ENCODE results near the gene CCER1. TPM values are rescaled to one million over a fixed set of nuclear protein-coding genes. Genes with fewer than 3 reads are reported as not detected.
A peak's percentile ranks its signal among the peaks of the same experiment; 100 is the strongest.

Gene CCER1
- total RNA-seq, 1 experiment from 2014 or later, result not detected

DNA sequence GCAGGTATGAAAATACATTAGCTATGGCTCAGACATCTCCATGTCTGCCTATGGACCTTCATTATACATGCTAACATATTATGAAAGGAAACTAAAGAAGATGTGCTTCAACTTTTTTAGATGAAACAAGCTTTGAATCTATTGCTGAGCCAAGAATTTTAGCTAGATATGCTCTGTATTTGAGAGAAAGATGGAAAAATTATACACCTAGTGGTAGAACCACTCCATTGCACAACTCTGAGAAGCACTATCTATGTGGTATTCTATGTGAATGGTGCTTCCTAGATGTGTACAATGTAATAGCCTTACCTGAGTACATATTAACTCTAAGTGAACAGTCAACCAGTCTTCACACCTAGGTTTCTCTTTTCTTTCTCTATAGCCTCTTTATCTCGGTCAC is 32.5 kb upstream of the CCER1 start:
- H3K4ac ChIP-seq (ENCODE audit: low read depth, low read length), result no peak overlapping the region
- no peak overlapping the region for H3K27ac Mint-ChIP-seq
- no peak overlapping the region for H2BK120ac ChIP-seq (ENCODE audit: low read depth, low read length, poor library complexity, severe bottlenecking)
- no peaks in the 10 kb centered on the region; the same call in 1 of the 2 replicates for H3K4me1 ChIP-seq (ENCODE audit: insufficient read depth, low read length)
- TF ChIP-seq, protein P1, sequence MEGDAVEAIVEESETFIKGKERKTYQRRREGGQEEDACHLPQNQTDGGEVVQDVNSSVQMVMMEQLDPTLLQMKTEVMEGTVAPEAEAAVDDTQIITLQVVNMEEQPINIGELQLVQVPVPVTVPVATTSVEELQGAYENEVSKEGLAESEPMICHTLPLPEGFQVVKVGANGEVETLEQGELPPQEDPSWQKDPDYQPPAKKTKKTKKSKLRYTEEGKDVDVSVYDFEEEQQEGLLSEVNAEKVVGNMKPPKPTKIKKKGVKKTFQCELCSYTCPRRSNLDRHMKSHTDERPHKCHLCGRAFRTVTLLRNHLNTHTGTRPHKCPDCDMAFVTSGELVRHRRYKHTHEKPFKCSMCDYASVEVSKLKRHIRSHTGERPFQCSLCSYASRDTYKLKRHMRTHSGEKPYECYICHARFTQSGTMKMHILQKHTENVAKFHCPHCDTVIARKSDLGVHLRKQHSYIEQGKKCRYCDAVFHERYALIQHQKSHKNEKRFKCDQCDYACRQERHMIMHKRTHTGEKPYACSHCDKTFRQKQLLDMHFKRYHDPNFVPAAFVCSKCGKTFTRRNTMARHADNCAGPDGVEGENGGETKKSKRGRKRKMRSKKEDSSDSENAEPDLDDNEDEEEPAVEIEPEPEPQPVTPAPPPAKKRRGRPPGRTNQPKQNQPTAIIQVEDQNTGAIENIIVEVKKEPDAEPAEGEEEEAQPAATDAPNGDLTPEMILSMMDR (conservative IDR thresholded peaks at IDR 0.05), result peak; percentile 52
- no peaks in the 10 kb centered on the region for H3K23me2 ChIP-seq (ENCODE audit: insufficient read length, low read depth, low read length, poor library complexity, severe bottlenecking)
- H2AK5ac ChIP-seq (ENCODE audit: insufficient read length, low read length), result no peak overlapping the region
- WGBS (ENCODE audit: extremely low coverage, insufficient read length, low lambda C conversion rate), result no CpG with 5 or more reads among the region's 1 CpG
- H3K27ac ChIP-seq (ENCODE audit: insufficient read length, low read depth, low read length), result no peak overlapping the region
- DNase-seq, result no peak
- H3K14ac ChIP-seq (ENCODE audit: insufficient read depth, low read length), result no peak overlapping the region
- H3K79me1 ChIP-seq (ENCODE audit: insufficient read depth, low read depth, low read length, poor library complexity, severe bottlenecking), result no peaks in the 10 kb centered on the region
- H3K27me3 ChIP-seq (ENCODE audit: insufficient read depth, low read length), result peaks cover 23% of the 10 kb centered on the region
- no peak overlapping the region for H4K91ac ChIP-seq (ENCODE audit: insufficient read length, low read depth, low read length)
- no peaks in the 10 kb centered on the region for H3K79me2 ChIP-seq (ENCODE audit: insufficient read depth, low read length)
- no peak overlapping the region for H2BK12ac ChIP-seq (ENCODE audit: insufficient read length, low read depth, low read length)
- H3K9me3 Mint-ChIP-seq, result peaks cover 23 to 30% of the 10 kb centered on the region in 2 experiments
- no peak overlapping the region for H2AFZ ChIP-seq (ENCODE audit: low read length)
- H4K5ac ChIP-seq (ENCODE audit: insufficient read length, low read depth, low read length), result no peak overlapping the region
- no peak overlapping the region for H3K56ac ChIP-seq (ENCODE audit: insufficient read length, low read depth, low read length)
- H2BK5ac ChIP-seq (ENCODE audit: insufficient read length, low read length), result no peak overlapping the region
- no peak overlapping the region for H3K4me2 ChIP-seq (ENCODE audit: insufficient read depth, insufficient read length, low read length)
- no peak overlapping the region for H3K23ac ChIP-seq (ENCODE audit: insufficient read length, low read depth, low read length)
- H3K4me3 Mint-ChIP-seq, result no peak overlapping the region
- no peak overlapping the region for H2BK20ac ChIP-seq (ENCODE audit: low read depth, low read length, poor library complexity, severe bottlenecking)
- no peaks in the 10 kb centered on the region for H3K9me3 ChIP-seq (ENCODE audit: control insufficient read depth, low read depth, low read length)
- peaks cover 22 to 34% of the 10 kb centered on the region in 2 experiments for H3K4me1 Mint-ChIP-seq
- H3K9ac ChIP-seq (ENCODE audit: extremely low read depth, insufficient read length, low read length), result no peak overlapping the region
- H3K27me3 Mint-ChIP-seq (ENCODE audit: low read depth), result peaks cover 79% of the 10 kb centered on the region
- H3K36me3 Mint-ChIP-seq (ENCODE audit: insufficient read depth in 1 of 3, low read depth in 3 of 3), result peaks cover 9 to 35% (median 9%) of the 10 kb centered on the region in 3 experiments
- H4K8ac ChIP-seq (replicated peaks; ENCODE audit: insufficient read length, low read depth, low read length), result no peak overlapping the region
- H4K20me1 ChIP-seq (ENCODE audit: control insufficient read depth, insufficient read depth, insufficient read length), result no peaks in the 10 kb centered on the region
- no peak overlapping the region for H2BK15ac ChIP-seq (ENCODE audit: low read depth, low read length)
- no peak overlapping the region for H3K18ac ChIP-seq (ENCODE audit: insufficient read length, low read depth, low read length)
- no peak overlapping the region for H3T11ph ChIP-seq (ENCODE audit: low read length)

All from H9 (cell line).